Measurements from ENCODE around the gene IGFBP5. TPM values are rescaled to one million over a fixed set of nuclear protein-coding genes. Genes with fewer than 3 reads are reported as not detected.

The IGFBP5 gene
- total and polyA plus RNA-seq, 2 of the 8 experiments (the other 6 are each of a cell fraction or from before 2014, with no cell fraction given), result 2.2 to 2.5 TPM

GRCh38 chr2:216658757-216659156 is 36.6 kb downstream of the IGFBP5 start (continued):
- TF ChIP-seq, protein P1, sequence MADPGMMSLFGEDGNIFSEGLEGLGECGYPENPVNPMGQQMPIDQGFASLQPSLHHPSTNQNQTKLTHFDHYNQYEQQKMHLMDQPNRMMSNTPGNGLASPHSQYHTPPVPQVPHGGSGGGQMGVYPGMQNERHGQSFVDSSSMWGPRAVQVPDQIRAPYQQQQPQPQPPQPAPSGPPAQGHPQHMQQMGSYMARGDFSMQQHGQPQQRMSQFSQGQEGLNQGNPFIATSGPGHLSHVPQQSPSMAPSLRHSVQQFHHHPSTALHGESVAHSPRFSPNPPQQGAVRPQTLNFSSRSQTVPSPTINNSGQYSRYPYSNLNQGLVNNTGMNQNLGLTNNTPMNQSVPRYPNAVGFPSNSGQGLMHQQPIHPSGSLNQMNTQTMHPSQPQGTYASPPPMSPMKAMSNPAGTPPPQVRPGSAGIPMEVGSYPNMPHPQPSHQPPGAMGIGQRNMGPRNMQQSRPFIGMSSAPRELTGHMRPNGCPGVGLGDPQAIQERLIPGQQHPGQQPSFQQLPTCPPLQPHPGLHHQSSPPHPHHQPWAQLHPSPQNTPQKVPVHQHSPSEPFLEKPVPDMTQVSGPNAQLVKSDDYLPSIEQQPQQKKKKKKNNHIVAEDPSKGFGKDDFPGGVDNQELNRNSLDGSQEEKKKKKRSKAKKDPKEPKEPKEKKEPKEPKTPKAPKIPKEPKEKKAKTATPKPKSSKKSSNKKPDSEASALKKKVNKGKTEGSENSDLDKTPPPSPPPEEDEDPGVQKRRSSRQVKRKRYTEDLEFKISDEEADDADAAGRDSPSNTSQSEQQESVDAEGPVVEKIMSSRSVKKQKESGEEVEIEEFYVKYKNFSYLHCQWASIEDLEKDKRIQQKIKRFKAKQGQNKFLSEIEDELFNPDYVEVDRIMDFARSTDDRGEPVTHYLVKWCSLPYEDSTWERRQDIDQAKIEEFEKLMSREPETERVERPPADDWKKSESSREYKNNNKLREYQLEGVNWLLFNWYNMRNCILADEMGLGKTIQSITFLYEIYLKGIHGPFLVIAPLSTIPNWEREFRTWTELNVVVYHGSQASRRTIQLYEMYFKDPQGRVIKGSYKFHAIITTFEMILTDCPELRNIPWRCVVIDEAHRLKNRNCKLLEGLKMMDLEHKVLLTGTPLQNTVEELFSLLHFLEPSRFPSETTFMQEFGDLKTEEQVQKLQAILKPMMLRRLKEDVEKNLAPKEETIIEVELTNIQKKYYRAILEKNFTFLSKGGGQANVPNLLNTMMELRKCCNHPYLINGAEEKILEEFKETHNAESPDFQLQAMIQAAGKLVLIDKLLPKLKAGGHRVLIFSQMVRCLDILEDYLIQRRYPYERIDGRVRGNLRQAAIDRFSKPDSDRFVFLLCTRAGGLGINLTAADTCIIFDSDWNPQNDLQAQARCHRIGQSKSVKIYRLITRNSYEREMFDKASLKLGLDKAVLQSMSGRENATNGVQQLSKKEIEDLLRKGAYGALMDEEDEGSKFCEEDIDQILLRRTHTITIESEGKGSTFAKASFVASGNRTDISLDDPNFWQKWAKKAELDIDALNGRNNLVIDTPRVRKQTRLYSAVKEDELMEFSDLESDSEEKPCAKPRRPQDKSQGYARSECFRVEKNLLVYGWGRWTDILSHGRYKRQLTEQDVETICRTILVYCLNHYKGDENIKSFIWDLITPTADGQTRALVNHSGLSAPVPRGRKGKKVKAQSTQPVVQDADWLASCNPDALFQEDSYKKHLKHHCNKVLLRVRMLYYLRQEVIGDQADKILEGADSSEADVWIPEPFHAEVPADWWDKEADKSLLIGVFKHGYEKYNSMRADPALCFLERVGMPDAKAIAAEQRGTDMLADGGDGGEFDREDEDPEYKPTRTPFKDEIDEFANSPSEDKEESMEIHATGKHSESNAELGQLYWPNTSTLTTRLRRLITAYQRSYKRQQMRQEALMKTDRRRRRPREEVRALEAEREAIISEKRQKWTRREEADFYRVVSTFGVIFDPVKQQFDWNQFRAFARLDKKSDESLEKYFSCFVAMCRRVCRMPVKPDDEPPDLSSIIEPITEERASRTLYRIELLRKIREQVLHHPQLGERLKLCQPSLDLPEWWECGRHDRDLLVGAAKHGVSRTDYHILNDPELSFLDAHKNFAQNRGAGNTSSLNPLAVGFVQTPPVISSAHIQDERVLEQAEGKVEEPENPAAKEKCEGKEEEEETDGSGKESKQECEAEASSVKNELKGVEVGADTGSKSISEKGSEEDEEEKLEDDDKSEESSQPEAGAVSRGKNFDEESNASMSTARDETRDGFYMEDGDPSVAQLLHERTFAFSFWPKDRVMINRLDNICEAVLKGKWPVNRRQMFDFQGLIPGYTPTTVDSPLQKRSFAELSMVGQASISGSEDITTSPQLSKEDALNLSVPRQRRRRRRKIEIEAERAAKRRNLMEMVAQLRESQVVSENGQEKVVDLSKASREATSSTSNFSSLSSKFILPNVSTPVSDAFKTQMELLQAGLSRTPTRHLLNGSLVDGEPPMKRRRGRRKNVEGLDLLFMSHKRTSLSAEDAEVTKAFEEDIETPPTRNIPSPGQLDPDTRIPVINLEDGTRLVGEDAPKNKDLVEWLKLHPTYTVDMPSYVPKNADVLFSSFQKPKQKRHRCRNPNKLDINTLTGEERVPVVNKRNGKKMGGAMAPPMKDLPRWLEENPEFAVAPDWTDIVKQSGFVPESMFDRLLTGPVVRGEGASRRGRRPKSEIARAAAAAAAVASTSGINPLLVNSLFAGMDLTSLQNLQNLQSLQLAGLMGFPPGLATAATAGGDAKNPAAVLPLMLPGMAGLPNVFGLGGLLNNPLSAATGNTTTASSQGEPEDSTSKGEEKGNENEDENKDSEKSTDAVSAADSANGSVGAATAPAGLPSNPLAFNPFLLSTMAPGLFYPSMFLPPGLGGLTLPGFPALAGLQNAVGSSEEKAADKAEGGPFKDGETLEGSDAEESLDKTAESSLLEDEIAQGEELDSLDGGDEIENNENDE (IDR thresholded peaks at IDR 0.05; ENCODE audit: insufficient replicate concordance, low read length), result no peak
- TF ChIP-seq TAF7 (optimal IDR thresholded peaks at IDR 0.05; ENCODE audit: borderline replicate concordance, low read depth, low read length) (no peak), ZNF274 (IDR thresholded peaks at IDR 0.05; ENCODE audit: borderline replicate concordance, extremely low read depth, low read length) (no peak), SUZ12 (IDR thresholded peaks at IDR 0.05; ENCODE audit: low read length) (no peak)
- TF ChIP-seq, protein P2, sequence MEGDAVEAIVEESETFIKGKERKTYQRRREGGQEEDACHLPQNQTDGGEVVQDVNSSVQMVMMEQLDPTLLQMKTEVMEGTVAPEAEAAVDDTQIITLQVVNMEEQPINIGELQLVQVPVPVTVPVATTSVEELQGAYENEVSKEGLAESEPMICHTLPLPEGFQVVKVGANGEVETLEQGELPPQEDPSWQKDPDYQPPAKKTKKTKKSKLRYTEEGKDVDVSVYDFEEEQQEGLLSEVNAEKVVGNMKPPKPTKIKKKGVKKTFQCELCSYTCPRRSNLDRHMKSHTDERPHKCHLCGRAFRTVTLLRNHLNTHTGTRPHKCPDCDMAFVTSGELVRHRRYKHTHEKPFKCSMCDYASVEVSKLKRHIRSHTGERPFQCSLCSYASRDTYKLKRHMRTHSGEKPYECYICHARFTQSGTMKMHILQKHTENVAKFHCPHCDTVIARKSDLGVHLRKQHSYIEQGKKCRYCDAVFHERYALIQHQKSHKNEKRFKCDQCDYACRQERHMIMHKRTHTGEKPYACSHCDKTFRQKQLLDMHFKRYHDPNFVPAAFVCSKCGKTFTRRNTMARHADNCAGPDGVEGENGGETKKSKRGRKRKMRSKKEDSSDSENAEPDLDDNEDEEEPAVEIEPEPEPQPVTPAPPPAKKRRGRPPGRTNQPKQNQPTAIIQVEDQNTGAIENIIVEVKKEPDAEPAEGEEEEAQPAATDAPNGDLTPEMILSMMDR (IDR thresholded peaks at IDR 0.05; ENCODE audit: control extremely low read depth in 1 of 3, insufficient read depth in 1 of 3, low read depth in 1 of 3, low read length in 3 of 3), result no peak
- TF ChIP-seq, protein P3, sequence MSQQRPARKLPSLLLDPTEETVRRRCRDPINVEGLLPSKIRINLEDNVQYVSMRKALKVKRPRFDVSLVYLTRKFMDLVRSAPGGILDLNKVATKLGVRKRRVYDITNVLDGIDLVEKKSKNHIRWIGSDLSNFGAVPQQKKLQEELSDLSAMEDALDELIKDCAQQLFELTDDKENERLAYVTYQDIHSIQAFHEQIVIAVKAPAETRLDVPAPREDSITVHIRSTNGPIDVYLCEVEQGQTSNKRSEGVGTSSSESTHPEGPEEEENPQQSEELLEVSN (IDR thresholded peaks at IDR 0.05), result no peak

Measured in H1 (cell line).